ENCODE data around the gene DDX39B.
"Not testable (repeated sequence)": the region's sequence is repeated elsewhere in the genome, so short reads cannot be mapped to it uniquely, and the experiment has no call there.

Gene DDX39B

GRCh38 chr6:31541658-31542521, at the start of gene DDX39B:
Gene DDX39B (minus strand): TSS chr6:31542003. CDS start chr6:31540532, 1,471 bp downstream.
- peak; percentile 78 for DNase-seq

- not testable (repeated sequence) for DNase-seq
These were observed 48.9 kb upstream of the DDX39B start for GRCh38 chr6:31590691-31591090.

DNA sequence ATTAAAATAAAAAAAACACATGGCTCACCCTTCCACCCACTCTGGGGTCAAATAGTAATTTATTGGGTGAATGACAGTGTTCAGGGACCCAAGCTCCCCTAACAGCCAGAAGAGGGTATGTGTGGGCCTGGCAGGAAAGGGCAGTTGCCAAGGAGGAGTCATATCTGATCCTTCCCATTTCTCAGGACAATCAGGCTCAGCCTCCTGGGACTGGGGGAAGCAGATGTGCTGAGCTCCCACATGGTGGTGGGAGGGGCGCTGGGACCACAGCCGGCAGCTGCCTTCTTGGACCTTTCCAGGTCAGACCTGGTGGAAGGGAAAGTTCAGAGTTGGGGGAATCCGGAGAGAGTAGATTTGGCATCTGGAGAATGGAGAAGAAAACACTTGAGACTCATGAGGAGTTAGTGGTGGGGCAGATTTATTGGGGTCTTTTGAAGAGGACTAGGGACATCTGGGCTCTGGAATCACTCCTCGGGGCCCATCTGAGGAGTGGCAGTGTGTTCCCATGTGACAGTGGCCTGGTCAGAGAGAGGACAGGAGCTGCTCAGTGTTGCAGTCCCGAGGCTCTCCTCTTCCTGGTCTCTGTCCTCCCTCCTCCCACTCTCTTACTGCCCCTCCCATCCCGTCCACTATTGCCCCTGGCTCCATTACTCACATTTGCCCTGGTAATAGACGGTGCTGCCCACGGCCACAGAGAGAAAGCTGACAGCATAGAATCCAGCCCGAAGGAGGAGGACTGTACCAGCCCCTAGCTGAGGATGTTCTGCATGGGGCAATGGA, 47.3 kb upstream of the DDX39B start:
- DNase-seq, result no peak

- no peak for DNase-seq
These were observed 46.3 kb upstream of the DDX39B start for GRCh38 chr6:31587791-31588777.

GRCh38 chr6:31586599-31587281, 44.9 kb upstream of the DDX39B start:
- peak; percentile 71 for DNase-seq

DNA sequence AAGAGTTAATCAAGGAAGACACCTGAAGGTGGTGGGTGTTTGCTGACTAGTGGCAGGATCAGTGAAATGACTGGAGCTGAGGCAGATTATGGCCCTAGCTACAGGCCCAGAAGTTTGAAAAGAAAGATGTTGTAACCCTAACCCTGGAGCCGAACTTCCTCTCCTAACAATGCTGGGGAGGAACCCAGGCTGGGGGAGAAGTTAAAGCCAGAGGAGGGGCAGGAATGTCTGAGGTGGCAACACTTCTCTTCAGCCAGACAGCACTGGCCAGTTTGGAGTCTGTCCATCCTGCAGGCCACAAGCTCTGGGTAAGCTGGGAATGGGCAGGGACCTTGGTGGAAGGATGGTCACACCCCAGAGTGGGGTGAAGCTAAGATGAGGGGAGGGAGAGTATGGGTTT, 44.2 kb upstream of the DDX39B start, which contains the start of gene LST1:
Gene LST1 (plus strand): TSS at position 270 of the 400 bp plus-strand sequence. CDS start 1,023 bp downstream, outside the sequence.
- DNase-seq, result peak; percentile 60

DNA sequence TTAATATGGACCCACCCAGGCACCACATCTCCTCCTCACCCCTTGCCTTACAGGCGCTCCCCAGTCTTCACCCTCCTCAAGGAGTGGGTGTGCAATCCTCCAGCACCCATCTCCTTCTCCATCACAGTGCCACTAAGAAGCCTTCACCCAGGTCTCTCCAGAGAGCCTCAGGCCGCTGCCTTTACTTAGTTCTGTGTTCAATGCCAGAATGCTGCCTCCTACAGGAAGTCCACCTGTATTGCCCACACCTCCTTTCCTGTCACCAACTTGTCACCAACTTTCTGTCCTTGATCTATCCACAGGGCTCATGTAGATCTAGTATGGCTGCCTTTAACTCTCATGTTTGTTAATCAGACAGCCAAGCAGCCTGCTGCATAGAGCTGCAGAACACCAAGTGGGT, 43.7 kb upstream of the DDX39B start:
- DNase-seq, result no peak

DNA sequence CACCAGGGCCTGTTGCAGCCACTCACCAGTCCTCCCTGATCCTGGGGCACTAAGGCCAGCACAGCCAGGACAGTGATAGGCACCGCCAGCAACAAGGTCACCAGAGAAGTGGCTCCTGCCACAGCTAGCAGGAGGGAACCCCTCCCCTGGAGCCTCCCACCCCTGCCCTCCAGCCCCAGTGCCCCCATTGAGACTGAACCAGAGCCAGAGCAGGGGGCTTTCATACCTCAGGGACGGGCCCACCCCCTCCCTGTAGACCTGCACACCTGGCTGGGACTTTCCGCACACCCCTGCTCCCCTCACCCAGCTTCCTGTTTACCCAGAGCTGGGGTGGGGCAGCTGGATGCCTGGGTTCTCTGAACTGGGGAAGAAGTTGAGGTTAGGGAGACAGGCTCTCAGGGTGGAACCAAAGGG, 40.4 kb upstream of the DDX39B start, which contains the start of gene LTB:
Gene LTB (minus strand): TSS at position 195 of the 414 bp plus-strand sequence. CDS start 7 bp downstream, at position 188.
- DNase-seq, result no peak

DNA sequence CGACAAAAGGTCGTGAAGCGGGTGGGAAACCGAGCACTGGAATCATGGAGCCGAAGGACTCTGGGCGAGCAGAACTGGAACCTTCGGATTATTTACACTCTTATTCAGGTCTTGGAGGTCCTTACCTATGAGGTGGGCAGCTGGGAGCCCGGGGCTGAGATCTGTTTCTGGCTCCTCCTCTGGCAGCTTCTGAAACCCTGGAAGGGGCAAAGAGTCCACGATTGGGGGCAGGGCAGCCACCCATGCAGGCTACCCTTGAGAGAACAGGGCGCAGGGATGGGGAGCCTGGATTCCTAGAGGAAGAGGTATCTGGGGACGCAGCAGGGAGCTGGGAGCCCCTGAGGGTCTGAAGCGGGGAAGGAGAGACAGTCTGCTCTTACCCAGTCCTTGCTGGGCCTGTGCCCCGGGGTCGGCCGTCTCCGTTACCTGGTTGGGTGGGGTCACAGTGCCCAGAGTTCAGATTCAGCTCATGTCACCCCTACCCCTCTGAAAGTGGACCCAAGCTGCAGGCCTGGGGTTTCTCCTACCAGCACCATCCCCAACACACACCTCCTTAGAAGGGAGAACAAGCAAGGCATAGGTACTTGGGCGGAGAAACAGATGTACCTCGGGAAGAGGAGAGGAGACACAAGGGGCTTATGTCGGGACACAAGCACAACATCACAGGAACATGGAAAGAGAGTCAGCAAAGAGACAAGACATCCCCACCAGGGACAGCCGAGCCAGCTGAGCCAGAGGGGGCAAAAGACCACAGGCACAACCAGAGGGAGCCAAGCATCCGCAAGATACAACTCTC, 39.8 kb upstream of the DDX39B start:
- DNase-seq, result no peak

DNA sequence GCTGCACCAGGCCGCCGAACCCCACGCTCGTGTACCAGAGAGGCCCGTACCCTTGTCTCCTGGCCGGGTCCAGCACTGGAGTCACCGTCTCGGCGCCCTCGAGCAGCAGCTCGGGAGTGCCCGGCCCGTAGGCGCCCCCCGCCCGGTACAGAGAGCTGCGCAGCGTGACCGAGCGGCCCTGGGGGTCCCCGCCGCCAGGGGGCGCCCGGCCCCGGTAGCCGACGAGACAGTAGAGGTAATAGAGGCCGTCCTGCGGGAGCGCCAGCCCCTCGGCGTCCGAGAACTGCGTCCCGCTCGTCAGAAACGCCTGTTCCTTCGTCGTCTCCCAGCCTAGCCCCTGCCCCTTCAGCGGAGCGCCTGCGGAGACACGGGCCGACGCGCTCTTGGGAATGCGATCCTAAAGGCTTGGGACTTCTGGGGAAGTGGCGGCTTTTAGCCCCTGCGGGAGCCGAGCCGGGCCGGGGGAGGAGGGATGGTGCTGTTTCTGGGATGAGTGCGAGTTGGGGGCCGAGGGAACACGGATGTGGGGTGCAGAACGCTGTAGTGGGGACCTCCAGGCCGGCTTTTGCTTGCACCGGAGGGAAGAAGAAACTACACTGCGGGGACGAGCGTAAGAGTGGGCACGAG, 39.1 kb upstream of the DDX39B start:
- DNase-seq, result no peak

GRCh38 chr6:31580438-31580740, 38.6 kb upstream of the DDX39B start:
- no peak for DNase-seq

DNA sequence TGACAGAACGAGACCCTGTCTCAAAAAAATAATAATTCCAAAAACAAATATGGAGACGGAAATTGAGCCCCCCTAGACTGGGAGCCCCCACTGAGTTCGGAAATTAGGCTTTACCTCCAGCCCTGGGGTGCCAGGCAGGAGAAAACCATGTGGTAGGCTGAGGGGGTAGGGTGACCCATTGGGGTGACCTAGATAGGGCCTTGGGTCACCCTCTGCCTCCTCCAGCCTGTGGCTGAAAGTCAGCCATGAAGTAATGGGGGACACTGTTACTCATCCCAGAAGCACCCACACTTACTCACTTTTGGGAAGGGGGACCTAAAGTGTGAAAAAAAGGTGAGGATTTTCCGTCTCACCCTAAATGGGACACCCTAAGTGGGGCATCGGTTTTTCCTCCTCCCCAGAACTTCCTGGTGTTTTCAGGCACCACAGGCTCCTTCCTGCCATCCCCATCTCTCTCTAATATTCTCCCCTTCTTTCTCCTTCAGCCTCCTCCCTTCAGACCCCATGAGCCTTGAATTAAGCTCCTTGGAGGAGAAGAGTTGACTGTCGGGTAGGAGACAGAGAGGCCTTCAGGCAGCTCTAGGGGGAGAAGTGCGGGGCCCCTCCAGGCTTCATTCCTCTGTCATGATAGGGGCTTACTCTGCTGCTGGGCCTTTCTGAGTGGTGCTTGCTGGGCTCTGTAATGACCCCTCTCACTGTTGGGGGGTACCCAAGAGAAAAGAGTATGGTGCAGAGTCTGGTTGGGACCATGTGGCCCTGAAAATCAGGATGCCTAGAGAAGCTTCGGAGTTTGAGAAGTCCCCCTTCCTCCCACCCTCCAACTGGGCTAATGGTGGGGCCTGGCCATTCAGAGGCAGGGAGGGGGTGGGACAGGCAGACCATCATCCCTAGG, 38.0 kb upstream of the DDX39B start:
- DNase-seq, result no peak

GRCh38 chr6:31579119-31579505, 37.3 kb upstream of the DDX39B start:
- no peak for DNase-seq

- DNase-seq, result no peak
These were observed 36.6 kb upstream of the DDX39B start for GRCh38 chr6:31578184-31579118.

DNA sequence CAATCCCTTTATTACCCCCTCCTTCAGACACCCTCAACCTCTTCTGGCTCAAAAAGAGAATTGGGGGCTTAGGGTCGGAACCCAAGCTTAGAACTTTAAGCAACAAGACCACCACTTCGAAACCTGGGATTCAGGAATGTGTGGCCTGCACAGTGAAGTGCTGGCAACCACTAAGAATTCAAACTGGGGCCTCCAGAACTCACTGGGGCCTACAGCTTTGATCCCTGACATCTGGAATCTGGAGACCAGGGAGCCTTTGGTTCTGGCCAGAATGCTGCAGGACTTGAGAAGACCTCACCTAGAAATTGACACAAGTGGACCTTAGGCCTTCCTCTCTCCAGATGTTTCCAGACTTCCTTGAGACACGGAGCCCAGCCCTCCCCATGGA, 35.8 kb upstream of the DDX39B start:
- DNase-seq, result no peak

DNA sequence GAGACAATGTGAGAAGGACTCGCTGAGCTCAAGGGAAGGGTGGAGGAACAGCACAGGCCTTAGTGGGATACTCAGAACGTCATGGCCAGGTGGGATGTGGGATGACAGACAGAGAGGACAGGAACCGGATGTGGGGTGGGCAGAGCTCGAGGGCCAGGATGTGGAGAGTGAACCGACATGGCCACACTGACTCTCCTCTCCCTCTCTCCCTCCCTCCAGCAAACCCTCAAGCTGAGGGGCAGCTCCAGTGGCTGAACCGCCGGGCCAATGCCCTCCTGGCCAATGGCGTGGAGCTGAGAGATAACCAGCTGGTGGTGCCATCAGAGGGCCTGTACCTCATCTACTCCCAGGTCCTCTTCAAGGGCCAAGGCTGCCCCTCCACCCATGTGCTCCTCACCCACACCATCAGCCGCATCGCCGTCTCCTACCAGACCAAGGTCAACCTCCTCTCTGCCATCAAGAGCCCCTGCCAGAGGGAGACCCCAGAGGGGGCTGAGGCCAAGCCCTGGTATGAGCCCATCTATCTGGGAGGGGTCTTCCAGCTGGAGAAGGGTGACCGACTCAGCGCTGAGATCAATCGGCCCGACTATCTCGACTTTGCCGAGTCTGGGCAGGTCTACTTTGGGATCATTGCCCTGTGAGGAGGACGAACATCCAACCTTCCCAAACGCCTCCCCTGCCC, 35.2 kb upstream of the DDX39B start:
- no peak for DNase-seq

- no peak for DNase-seq
These were observed 34.3 kb upstream of the DDX39B start for GRCh38 chr6:31575952-31576685.

All from SIG-M5 (cell line).